Activated naive CD8-positive, alpha-beta T cell treated with anti-CD3 and anti-CD28 coated beads, Interleukin-2, amount 50 U/mL, for 16 hours (primary cell): Measurements from ENCODE around the gene NTMT1.
A peak's percentile ranks its signal among the peaks of the same experiment; 100 is the strongest.

Experiments
- DNase-seq: peaks from one replicate; pipeline ENCODE4 v3.0.0-alpha.2; 2020; ENCODE audit warnings: low read depth, low spot score

NTMT1 gene

GRCh38 chr9:129637102-129637501 is 11.1 kb downstream of the NTMT1 start:
- no peak for DNase-seq

- no peak for DNase-seq
Measured at GRCh38 chr9:129637673-129638439, 11.9 kb downstream of the NTMT1 start.

GRCh38 chr9:129639034-129639630 is 13.2 kb downstream of the NTMT1 start:
- no peak for DNase-seq

GRCh38 chr9:129639756-129640085 is 13.8 kb downstream of the NTMT1 start:
- DNase-seq, result no peak

GRCh38 chr9:129640086-129640870 is 14.3 kb downstream of the NTMT1 start:
- no peak for DNase-seq

- DNase-seq, result no peak
Measured at GRCh38 chr9:129640871-129641749, 15.1 kb downstream of the NTMT1 start.

- DNase-seq, result peak; percentile 87
Measured at GRCh38 chr9:129641750-129642585, 16.0 kb downstream of the NTMT1 start, which contains the start of gene ASB6. Gene ASB6, minus strand, starts transcription at chr9:129642151. Its CDS starts 152 bp downstream, at chr9:129641999.

- DNase-seq, result no peak
Measured at GRCh38 chr9:129643706-129644105, 17.7 kb downstream of the NTMT1 start.

GRCh38 chr9:129644365-129644764 is 18.4 kb downstream of the NTMT1 start:
- no peak for DNase-seq

GRCh38 chr9:129644902-129645301 is 18.9 kb downstream of the NTMT1 start:
- DNase-seq, result no peak

GRCh38 chr9:129646252-129646651 is 20.3 kb downstream of the NTMT1 start:
- DNase-seq, result no peak

GRCh38 chr9:129646654-129647053 is 20.7 kb downstream of the NTMT1 start:
- no peak for DNase-seq

- no peak for DNase-seq
Measured at GRCh38 chr9:129647635-129648034, 21.7 kb downstream of the NTMT1 start.

- DNase-seq, result no peak
Measured at GRCh38 chr9:129648092-129648763, 22.3 kb downstream of the NTMT1 start.

GRCh38 chr9:129648764-129649115 is 22.8 kb downstream of the NTMT1 start:
- no peak for DNase-seq

GRCh38 chr9:129649726-129650679 is 24.0 kb downstream of the NTMT1 start:
- no peak for DNase-seq

GRCh38 chr9:129650680-129651235 is 24.8 kb downstream of the NTMT1 start:
- DNase-seq, result no peak

- no peak for DNase-seq
Measured at GRCh38 chr9:129653823-129654553, 28.0 kb downstream of the NTMT1 start.
